ENCODE results near the gene PPP1R13B.

GRCh38 chr14:103889313-103890051 lies 42.1 kb upstream of the PPP1R13B start:
- TF ChIP-seq, protein P1, sequence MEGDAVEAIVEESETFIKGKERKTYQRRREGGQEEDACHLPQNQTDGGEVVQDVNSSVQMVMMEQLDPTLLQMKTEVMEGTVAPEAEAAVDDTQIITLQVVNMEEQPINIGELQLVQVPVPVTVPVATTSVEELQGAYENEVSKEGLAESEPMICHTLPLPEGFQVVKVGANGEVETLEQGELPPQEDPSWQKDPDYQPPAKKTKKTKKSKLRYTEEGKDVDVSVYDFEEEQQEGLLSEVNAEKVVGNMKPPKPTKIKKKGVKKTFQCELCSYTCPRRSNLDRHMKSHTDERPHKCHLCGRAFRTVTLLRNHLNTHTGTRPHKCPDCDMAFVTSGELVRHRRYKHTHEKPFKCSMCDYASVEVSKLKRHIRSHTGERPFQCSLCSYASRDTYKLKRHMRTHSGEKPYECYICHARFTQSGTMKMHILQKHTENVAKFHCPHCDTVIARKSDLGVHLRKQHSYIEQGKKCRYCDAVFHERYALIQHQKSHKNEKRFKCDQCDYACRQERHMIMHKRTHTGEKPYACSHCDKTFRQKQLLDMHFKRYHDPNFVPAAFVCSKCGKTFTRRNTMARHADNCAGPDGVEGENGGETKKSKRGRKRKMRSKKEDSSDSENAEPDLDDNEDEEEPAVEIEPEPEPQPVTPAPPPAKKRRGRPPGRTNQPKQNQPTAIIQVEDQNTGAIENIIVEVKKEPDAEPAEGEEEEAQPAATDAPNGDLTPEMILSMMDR (IDR thresholded peaks at IDR 0.05) = no peak
- TF ChIP-seq POLR2A (IDR thresholded peaks at IDR 0.05) = no peak
